Measurements from ENCODE around the gene EYS. TPM values are rescaled to one million over a fixed set of nuclear protein-coding genes. Genes with fewer than 3 reads are reported as not detected.

The EYS gene
- total RNA-seq, 3 donors from 2014 or later: 1.3 to 2.9 TPM; not detected in 1

- no peaks in the 10 kb centered on the region for H3K9me3 ChIP-seq
- no peak overlapping the region for H3K4me3 ChIP-seq
- H3K4me1 ChIP-seq: no peaks in the 10 kb centered on the region
- no peak for DNase-seq (ENCODE audit: low spot score in 2 of 2)
- no peak for TF ChIP-seq POLR2AphosphoS5 (IDR thresholded peaks at IDR 0.05)
- TF ChIP-seq POLR2A (IDR thresholded peaks at IDR 0.05): no peak
- no peak for TF ChIP-seq CTCF (IDR thresholded peaks at IDR 0.05)
- H3K27me3 ChIP-seq: no peaks in the 10 kb centered on the region
- intact Hi-C loops (cut with DNase I; ENCODE audit: low total_unique reads): no loop called here
- H3K27ac ChIP-seq: no peak overlapping the region
- no peaks in the 10 kb centered on the region for H3K36me3 ChIP-seq
Observed at GRCh38 chr6:64988148-64988547, 718.9 kb downstream of the EYS start.

GRCh38 chr6:64987066-64987465 lies 720.0 kb downstream of the EYS start:
- TF ChIP-seq POLR2AphosphoS5 (IDR thresholded peaks at IDR 0.05): no peak
- TF ChIP-seq CTCF (IDR thresholded peaks at IDR 0.05): no peak
- TF ChIP-seq POLR2A (IDR thresholded peaks at IDR 0.05): no peak
- H3K27me3 ChIP-seq: no peaks in the 10 kb centered on the region
- H3K4me1 ChIP-seq: no peaks in the 10 kb centered on the region
- no peak overlapping the region for H3K27ac ChIP-seq
- no peaks in the 10 kb centered on the region for H3K9me3 ChIP-seq
- H3K36me3 ChIP-seq: no peaks in the 10 kb centered on the region
- DNase-seq (ENCODE audit: low spot score in 2 of 2): no peak
- intact Hi-C loops (cut with DNase I; ENCODE audit: low total_unique reads): no loop called here
- H3K4me3 ChIP-seq: no peak overlapping the region

GRCh38 chr6:64985726-64986125 lies 721.3 kb downstream of the EYS start:
- H3K27ac ChIP-seq: no peak overlapping the region
- no peak overlapping the region for H3K4me3 ChIP-seq
- H3K27me3 ChIP-seq: no peaks in the 10 kb centered on the region
- no peaks in the 10 kb centered on the region for H3K36me3 ChIP-seq
- no peaks in the 10 kb centered on the region for H3K9me3 ChIP-seq
- H3K4me1 ChIP-seq: no peaks in the 10 kb centered on the region
- DNase-seq (ENCODE audit: low spot score in 2 of 2): no peak
- TF ChIP-seq CTCF (IDR thresholded peaks at IDR 0.05) (no peak), POLR2AphosphoS5 (IDR thresholded peaks at IDR 0.05) (no peak), POLR2A (IDR thresholded peaks at IDR 0.05) (no peak)
- intact Hi-C loops (cut with DNase I; ENCODE audit: low total_unique reads): no loop called here

GRCh38 chr6:64984948-64985347 lies 722.1 kb downstream of the EYS start:
- H3K4me1 ChIP-seq: no peaks in the 10 kb centered on the region
- TF ChIP-seq POLR2AphosphoS5 (IDR thresholded peaks at IDR 0.05): no peak
- no peak for TF ChIP-seq CTCF (IDR thresholded peaks at IDR 0.05)
- no peak for TF ChIP-seq POLR2A (IDR thresholded peaks at IDR 0.05)
- H3K4me3 ChIP-seq: no peak overlapping the region
- no peaks in the 10 kb centered on the region for H3K36me3 ChIP-seq
- no peaks in the 10 kb centered on the region for H3K27me3 ChIP-seq
- no peak overlapping the region for H3K27ac ChIP-seq
- no peaks in the 10 kb centered on the region for H3K9me3 ChIP-seq
- DNase-seq (ENCODE audit: low spot score in 2 of 2): no peak
- intact Hi-C loops (cut with DNase I; ENCODE audit: low total_unique reads): no loop called here

- Histone ChIP-seq H3K4me3 (no peak overlapping the region), H3K9me3 (no peaks in the 10 kb centered on the region), H3K27ac (no peak overlapping the region), H3K27me3 (no peaks in the 10 kb centered on the region), H3K36me3 (no peaks in the 10 kb centered on the region), H3K4me1 (no peaks in the 10 kb centered on the region)
- DNase-seq (ENCODE audit: low spot score in 2 of 2): no peak
- intact Hi-C loops (cut with DNase I; ENCODE audit: low total_unique reads): no loop called here
- TF ChIP-seq CTCF (IDR thresholded peaks at IDR 0.05) (no peak), POLR2AphosphoS5 (IDR thresholded peaks at IDR 0.05) (no peak), POLR2A (IDR thresholded peaks at IDR 0.05) (no peak)
Observed at GRCh38 chr6:64983089-64983488, 723.9 kb downstream of the EYS start.

Measured in breast epithelium (tissue), 4 donors.